Measurements from ENCODE around the gene LYRM9. TPM values are rescaled to one million over a fixed set of nuclear protein-coding genes. Genes with fewer than 3 reads are reported as not detected.

LYRM9 gene
- polyA plus RNA-seq, 3 donors, result 5.9 to 7.6 (median 6.3) TPM

- TF ChIP-seq CTCF (IDR thresholded peaks at IDR 0.05), result no peak
- intact Hi-C loops (cut with micrococcal nuclease), result no loop called here
- H2AFZ ChIP-seq (ENCODE audit: insufficient read depth, low read depth, low read length, poor library complexity, severe bottlenecking), result no peak overlapping the region
These were observed 22.5 kb upstream of the LYRM9 start for GRCh38 chr17:27915709-27916108.

GRCh38 chr17:27914382-27914781 is 21.2 kb upstream of the LYRM9 start:
- no peak overlapping the region for H3K27ac Mint-ChIP-seq

More at GRCh38 chr17:27915709-27916108, 22.5 kb upstream of the LYRM9 start:
- no peak overlapping the region for H3K27ac Mint-ChIP-seq
- no peak overlapping the region for H3K27ac ChIP-seq (ENCODE audit: low read depth in 1 of 2, low read length in 2 of 2)
- H4K20me1 ChIP-seq (ENCODE audit: insufficient read depth, low read length), result no peaks in the 10 kb centered on the region
- 91% methylated on average over 4 of the region's 7 CpGs for WGBS (ENCODE audit: insufficient coverage)
- H3K36me3 Mint-ChIP-seq, result no peaks in the 10 kb centered on the region
- no peak for DNase-seq
- H3K4me1 ChIP-seq (ENCODE audit: control insufficient read depth in 1 of 2, insufficient read depth in 2 of 2, low read length in 2 of 2), result no peaks in the 10 kb centered on the region
- H3K9ac ChIP-seq (ENCODE audit: insufficient read depth, low read length, poor library complexity, severe bottlenecking), result no peak overlapping the region
- H3K4me3 ChIP-seq (replicated peaks in 1 of 3; ENCODE audit: low read depth in 2 of 3, low read length in 3 of 3), result no peak overlapping the region
- no peaks in the 10 kb centered on the region for H3K27me3 ChIP-seq (ENCODE audit: control insufficient read depth in 2 of 2, insufficient read depth in 2 of 2, low read length in 2 of 2)
- no peak overlapping the region for H3K4me3 Mint-ChIP-seq
- H3K27me3 Mint-ChIP-seq (ENCODE audit: low read depth in 3 of 3), result peaks cover 2% of the 10 kb centered on the region in 3 donors
- no peaks in the 10 kb centered on the region for H3K9me3 Mint-ChIP-seq
- H3K4me2 ChIP-seq (replicated peaks; ENCODE audit: extremely low read depth, low read length, poor library complexity, severe bottlenecking), result no peak overlapping the region
- no peaks in the 10 kb centered on the region for H3K36me3 ChIP-seq (replicated peaks in 1 of 2; ENCODE audit: control insufficient read depth in 1 of 2, insufficient read depth in 2 of 2, low read length in 2 of 2)
- no peaks in the 10 kb centered on the region for H3K9me3 ChIP-seq (replicated peaks in 1 of 2; ENCODE audit: control insufficient read depth in 1 of 2, insufficient read depth in 1 of 2, low read length in 2 of 2)
- no peaks in the 10 kb centered on the region for H3K79me2 ChIP-seq (ENCODE audit: insufficient read depth, low read length)
- H3K4me1 Mint-ChIP-seq, result no peaks in the 10 kb centered on the region

More at GRCh38 chr17:27914382-27914781, 21.2 kb upstream of the LYRM9 start:
- Mint-ChIP-seq H3K36me3 (no peaks in the 10 kb centered on the region), H3K4me1 (no peaks in the 10 kb centered on the region), H3K4me3 (no peak overlapping the region), H3K9me3 (no peaks in the 10 kb centered on the region), H3K27me3 (ENCODE audit: low read depth in 3 of 3) (peaks cover 2% of the 10 kb centered on the region in 3 donors)
- no peak for TF ChIP-seq CTCF (IDR thresholded peaks at IDR 0.05)
- Histone ChIP-seq H3K9ac (ENCODE audit: insufficient read depth, low read length, poor library complexity, severe bottlenecking) (no peak overlapping the region), H3K4me3 (replicated peaks in 1 of 3; ENCODE audit: low read depth in 2 of 3, low read length in 3 of 3) (no peak overlapping the region), H3K27ac (ENCODE audit: low read depth in 1 of 2, low read length in 2 of 2) (no peak overlapping the region), H3K4me1 (ENCODE audit: control insufficient read depth in 1 of 2, insufficient read depth in 2 of 2, low read length in 2 of 2) (no peaks in the 10 kb centered on the region), H3K9me3 (replicated peaks in 1 of 2; ENCODE audit: control insufficient read depth in 1 of 2, insufficient read depth in 1 of 2, low read length in 2 of 2) (no peaks in the 10 kb centered on the region), H4K20me1 (ENCODE audit: insufficient read depth, low read length) (no peaks in the 10 kb centered on the region), H3K27me3 (ENCODE audit: control insufficient read depth in 2 of 2, insufficient read depth in 2 of 2, low read length in 2 of 2) (no peaks in the 10 kb centered on the region), H3K4me2 (replicated peaks; ENCODE audit: extremely low read depth, low read length, poor library complexity, severe bottlenecking) (no peak overlapping the region), H3K36me3 (replicated peaks in 1 of 2; ENCODE audit: control insufficient read depth in 1 of 2, insufficient read depth in 2 of 2, low read length in 2 of 2) (no peaks in the 10 kb centered on the region), H3K79me2 (ENCODE audit: insufficient read depth, low read length) (no peaks in the 10 kb centered on the region), H2AFZ (ENCODE audit: insufficient read depth, low read depth, low read length, poor library complexity, severe bottlenecking) (no peak overlapping the region)
- DNase-seq, result no peak
- intact Hi-C loops (cut with micrococcal nuclease), result no loop called here
- WGBS (ENCODE audit: insufficient coverage), result no CpG with 5 or more reads among the region's 7 CpGs
